ENCODE measurements around the gene SDK1. TPM values are rescaled to one million over a fixed set of nuclear protein-coding genes. Genes with fewer than 3 reads are reported as not detected.

Gene SDK1
- total RNA-seq, 1 experiment from 2014 or later, result 7.1 TPM

DNA sequence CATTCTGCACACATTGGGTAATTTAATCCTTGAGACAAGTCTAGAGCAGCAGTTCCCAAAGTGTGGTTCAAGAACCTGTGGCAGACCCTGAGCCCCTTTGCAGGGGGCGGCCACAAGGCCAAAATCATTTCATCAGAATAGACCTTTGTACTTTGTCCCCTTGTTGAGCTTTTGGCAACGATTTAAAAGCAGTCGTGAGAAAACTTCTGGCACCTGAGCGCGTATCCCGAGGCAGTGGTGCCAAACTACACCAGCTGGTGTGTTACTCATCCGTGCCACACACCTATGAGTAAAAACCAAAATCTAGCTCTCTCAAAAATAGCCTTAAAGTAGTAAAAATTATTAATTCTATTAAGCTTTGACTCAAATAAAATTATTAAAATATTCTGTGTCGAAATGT is 306.8 kb downstream of the SDK1 start:
- peaks cover 20% of the 10 kb centered on the region for H3K9me3 Mint-ChIP-seq (ENCODE audit: unreplicated experiment)
- H3K4me1 ChIP-seq, result peaks cover 3% of the 10 kb centered on the region; the same call in 1 of the 2 replicates
- no peaks in the 10 kb centered on the region for H3K36me3 ChIP-seq (ENCODE audit: control insufficient read depth, insufficient read depth, low read length)
- ChIA-PET CTCF (no interaction called here), POLR2A (no interaction called here)
- no peaks in the 10 kb centered on the region for H3K27me3 Mint-ChIP-seq (ENCODE audit: insufficient read depth, unreplicated experiment)
- intact Hi-C loops (cut with micrococcal nuclease; ENCODE audit: unreplicated experiment), result no loop called here
- H3K9me3 ChIP-seq, result no peaks in the 10 kb centered on the region
- H3K27ac Mint-ChIP-seq (ENCODE audit: unreplicated experiment), result no peak overlapping the region
- no peak overlapping the region for H3K4me3 ChIP-seq (ENCODE audit: low read depth, low read length)
- no peak overlapping the region for H3K4me3 Mint-ChIP-seq (ENCODE audit: unreplicated experiment)
- DNase-seq, result no peak
- no peaks in the 10 kb centered on the region for H3K27me3 ChIP-seq (replicated peaks; ENCODE audit: control insufficient read depth, insufficient read depth, low read length)
- H3K4me1 Mint-ChIP-seq (ENCODE audit: low read depth, unreplicated experiment), result no peaks in the 10 kb centered on the region
- BruUV-seq (replicated peaks), result no TSS peak
- H3K36me3 Mint-ChIP-seq (ENCODE audit: insufficient read depth, unreplicated experiment), result peaks cover 5% of the 10 kb centered on the region
- TF ChIP-seq, protein P1, sequence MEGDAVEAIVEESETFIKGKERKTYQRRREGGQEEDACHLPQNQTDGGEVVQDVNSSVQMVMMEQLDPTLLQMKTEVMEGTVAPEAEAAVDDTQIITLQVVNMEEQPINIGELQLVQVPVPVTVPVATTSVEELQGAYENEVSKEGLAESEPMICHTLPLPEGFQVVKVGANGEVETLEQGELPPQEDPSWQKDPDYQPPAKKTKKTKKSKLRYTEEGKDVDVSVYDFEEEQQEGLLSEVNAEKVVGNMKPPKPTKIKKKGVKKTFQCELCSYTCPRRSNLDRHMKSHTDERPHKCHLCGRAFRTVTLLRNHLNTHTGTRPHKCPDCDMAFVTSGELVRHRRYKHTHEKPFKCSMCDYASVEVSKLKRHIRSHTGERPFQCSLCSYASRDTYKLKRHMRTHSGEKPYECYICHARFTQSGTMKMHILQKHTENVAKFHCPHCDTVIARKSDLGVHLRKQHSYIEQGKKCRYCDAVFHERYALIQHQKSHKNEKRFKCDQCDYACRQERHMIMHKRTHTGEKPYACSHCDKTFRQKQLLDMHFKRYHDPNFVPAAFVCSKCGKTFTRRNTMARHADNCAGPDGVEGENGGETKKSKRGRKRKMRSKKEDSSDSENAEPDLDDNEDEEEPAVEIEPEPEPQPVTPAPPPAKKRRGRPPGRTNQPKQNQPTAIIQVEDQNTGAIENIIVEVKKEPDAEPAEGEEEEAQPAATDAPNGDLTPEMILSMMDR (IDR thresholded peaks at IDR 0.05; ENCODE audit: insufficient read depth in 1 of 2, low read depth in 1 of 2, low read length in 1 of 2, severe bottlenecking in 1 of 2, unreplicated experiment in 1 of 2), result no peak

DNA sequence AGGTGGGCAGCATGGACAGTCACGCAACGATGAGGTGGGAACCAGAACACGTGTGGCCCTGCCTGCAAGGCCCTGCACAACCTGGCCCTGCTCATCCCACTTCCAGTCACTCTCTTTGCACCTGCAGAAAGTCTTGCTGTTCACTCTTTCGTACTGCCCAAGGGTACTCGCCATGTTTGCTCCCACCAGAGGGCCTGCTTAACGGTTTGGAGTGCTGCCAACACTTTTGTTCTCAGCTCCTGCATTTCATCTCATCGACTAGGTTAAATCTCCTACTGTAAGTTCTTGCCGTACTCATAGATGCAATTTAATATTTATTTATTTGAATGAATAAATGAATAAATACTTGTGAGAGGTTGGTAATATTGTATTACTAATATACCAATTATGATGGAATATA is 315.3 kb downstream of the SDK1 start:
- H3K4me3 ChIP-seq (ENCODE audit: low read depth, low read length), result no peak overlapping the region
- BruUV-seq (replicated peaks), result no TSS peak
- CTCF ChIA-PET, result no interaction called here
- Mint-ChIP-seq H3K27me3 (ENCODE audit: insufficient read depth, unreplicated experiment) (no peaks in the 10 kb centered on the region), H3K4me1 (ENCODE audit: low read depth, unreplicated experiment) (peaks cover 7% of the 10 kb centered on the region), H3K27ac (ENCODE audit: unreplicated experiment) (no peak overlapping the region), H3K4me3 (ENCODE audit: unreplicated experiment) (no peak overlapping the region), H3K36me3 (ENCODE audit: insufficient read depth, unreplicated experiment) (peaks cover 2% of the 10 kb centered on the region), H3K9me3 (ENCODE audit: unreplicated experiment) (no peaks in the 10 kb centered on the region)
- H3K27me3 ChIP-seq (replicated peaks; ENCODE audit: control insufficient read depth, insufficient read depth, low read length), result no peaks in the 10 kb centered on the region
- intact Hi-C loops (cut with micrococcal nuclease; ENCODE audit: unreplicated experiment), result no loop called here
- TF ChIP-seq, protein P1 (IDR thresholded peaks at IDR 0.05; ENCODE audit: insufficient read depth in 1 of 2, low read depth in 1 of 2, low read length in 1 of 2, severe bottlenecking in 1 of 2, unreplicated experiment in 1 of 2), result no peak
- DNase-seq, result no peak
- H3K4me1 ChIP-seq, result no peaks in the 10 kb centered on the region
- POLR2A ChIA-PET, result no interaction called here
- no peaks in the 10 kb centered on the region for H3K36me3 ChIP-seq (ENCODE audit: control insufficient read depth, insufficient read depth, low read length)
- H3K9me3 ChIP-seq, result no peaks in the 10 kb centered on the region

DNA sequence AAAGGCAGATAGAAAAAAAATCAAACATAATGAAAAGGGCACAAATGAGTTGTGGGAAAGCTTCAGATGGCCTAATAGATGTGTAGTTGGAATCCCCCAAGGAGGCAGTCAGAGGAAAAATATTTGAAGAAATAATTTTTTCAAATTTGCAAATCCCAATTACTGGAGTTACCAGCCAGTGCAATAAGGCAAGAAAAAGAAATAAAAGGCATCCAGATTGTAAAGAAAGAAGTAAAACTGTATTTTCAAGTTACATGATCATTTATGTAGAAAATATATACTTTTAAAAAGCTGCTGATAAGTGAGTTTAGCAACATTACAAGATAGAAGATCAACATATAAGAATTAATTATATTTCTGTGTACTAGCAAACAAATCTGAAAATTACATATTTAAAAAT is 329.0 kb downstream of the SDK1 start:
- Histone ChIP-seq H3K9me3 (peaks cover 10% of the 10 kb centered on the region; the same call in 1 of the 2 replicates), H3K4me3 (ENCODE audit: low read depth, low read length) (no peak overlapping the region), H3K36me3 (ENCODE audit: control insufficient read depth, insufficient read depth, low read length) (no peaks in the 10 kb centered on the region), H3K4me1 (no peaks in the 10 kb centered on the region), H3K27me3 (replicated peaks; ENCODE audit: control insufficient read depth, insufficient read depth, low read length) (no peaks in the 10 kb centered on the region)
- CTCF ChIA-PET, result no interaction called here
- TF ChIP-seq, protein P1 (IDR thresholded peaks at IDR 0.05; ENCODE audit: insufficient read depth in 1 of 2, low read depth in 1 of 2, low read length in 1 of 2, severe bottlenecking in 1 of 2, unreplicated experiment in 1 of 2), result no peak
- intact Hi-C loops (cut with micrococcal nuclease; ENCODE audit: unreplicated experiment), result no loop called here
- DNase-seq, result no peak
- POLR2A ChIA-PET, result no interaction called here
- H3K36me3 Mint-ChIP-seq (ENCODE audit: insufficient read depth, unreplicated experiment), result peaks cover 8% of the 10 kb centered on the region
- peaks cover 36% of the 10 kb centered on the region for H3K9me3 Mint-ChIP-seq (ENCODE audit: unreplicated experiment)
- H3K4me1 Mint-ChIP-seq (ENCODE audit: low read depth, unreplicated experiment), result no peaks in the 10 kb centered on the region
- no TSS peak for BruUV-seq (replicated peaks)
- no peaks in the 10 kb centered on the region for H3K27me3 Mint-ChIP-seq (ENCODE audit: insufficient read depth, unreplicated experiment)
- H3K27ac Mint-ChIP-seq (ENCODE audit: unreplicated experiment), result no peak overlapping the region
- H3K4me3 Mint-ChIP-seq (ENCODE audit: unreplicated experiment), result no peak overlapping the region

Measured in Caco-2 (cell line).